Activated CD8-positive, alpha-beta T cell treated with anti-CD3 and anti-CD28 coated beads, Interleukin-2, amount 10 ng/mL, durations not matched to agents 7 days and 5 days (primary cell): ENCODE measurements around the gene TACC3. TPM values are rescaled to one million over a fixed set of nuclear protein-coding genes. Genes with fewer than 3 reads are reported as not detected.

ENCODE experiments used
- ATAC-seq: fragments of 150-1000 bp; cut with Tn5 transposase; one replicate; pipeline ENCODE4 v1.10.0; 2021; ENCODE audit warnings: moderate library complexity
- CTCF ChIA-PET: fragments of 350-600 bp; sonication (Branson Sonifier 250); formaldehyde crosslinking; loops from one replicate; lab custom pipeline; 2021; ENCODE audit warnings: antibody characterized with exemption; lab: Charles Lee
- POLR2A ChIA-PET: fragments of 350-600 bp; sonication (Branson Sonifier 250); formaldehyde crosslinking; loops from one replicate; lab custom pipeline; 2021; ENCODE audit warnings: antibody characterized with exemption; lab: Charles Lee
- DNase-seq: peaks from one replicate; pipeline ENCODE4 v3.0.0-alpha.2; 2020
- H3K27ac Mint-ChIP-seq: one replicate; pipeline ENCODE4 v1.8.0; 2021; ENCODE audit warnings: mild to moderate bottlenecking, mixed read lengths
- H3K27me3 Mint-ChIP-seq: one replicate; pipeline ENCODE4 v1.8.0; 2021; ENCODE audit warnings: low read depth, mixed read lengths
- H3K36me3 Mint-ChIP-seq: one replicate; pipeline ENCODE4 v1.8.0; 2021; ENCODE audit warnings: low read depth, mixed read lengths
- H3K4me1 Mint-ChIP-seq: one replicate; pipeline ENCODE4 v1.8.0; 2021; ENCODE audit warnings: low read depth, mixed read lengths
- H3K4me3 Mint-ChIP-seq: one replicate; pipeline ENCODE4 v1.8.0; 2021; ENCODE audit warnings: mild to moderate bottlenecking, mixed read lengths
- H3K9me3 Mint-ChIP-seq: one replicate; pipeline ENCODE4 v1.8.0; 2022; ENCODE audit warnings: mixed read lengths; ENCODE audit not compliant: insufficient read depth
- total RNA-seq, 2 experiments: library from RNA; stranded (reverse); gene quantifications; one replicate each; pipeline ENCODE4 v1.2.3, GENCODE V29; 2021

The TACC3 gene
- total RNA-seq, 2 experiments from 2014 or later = 284 to 311 TPM

- DNase-seq = no peak
- no peaks in the 10 kb centered on the region for H3K4me1 Mint-ChIP-seq
- CTCF ChIA-PET = no interaction called here
- peaks cover 4% of the 10 kb centered on the region for H3K9me3 Mint-ChIP-seq
- no peak for ATAC-seq
- H3K36me3 Mint-ChIP-seq = peaks cover 82% of the 10 kb centered on the region
- no peaks in the 10 kb centered on the region for H3K27me3 Mint-ChIP-seq
- POLR2A ChIA-PET = no interaction called here
- H3K27ac Mint-ChIP-seq = no peak overlapping the region
- no peak overlapping the region for H3K4me3 Mint-ChIP-seq
Measured at GRCh38 chr4:1739358-1739757, 18.0 kb downstream of the TACC3 start.

DNA sequence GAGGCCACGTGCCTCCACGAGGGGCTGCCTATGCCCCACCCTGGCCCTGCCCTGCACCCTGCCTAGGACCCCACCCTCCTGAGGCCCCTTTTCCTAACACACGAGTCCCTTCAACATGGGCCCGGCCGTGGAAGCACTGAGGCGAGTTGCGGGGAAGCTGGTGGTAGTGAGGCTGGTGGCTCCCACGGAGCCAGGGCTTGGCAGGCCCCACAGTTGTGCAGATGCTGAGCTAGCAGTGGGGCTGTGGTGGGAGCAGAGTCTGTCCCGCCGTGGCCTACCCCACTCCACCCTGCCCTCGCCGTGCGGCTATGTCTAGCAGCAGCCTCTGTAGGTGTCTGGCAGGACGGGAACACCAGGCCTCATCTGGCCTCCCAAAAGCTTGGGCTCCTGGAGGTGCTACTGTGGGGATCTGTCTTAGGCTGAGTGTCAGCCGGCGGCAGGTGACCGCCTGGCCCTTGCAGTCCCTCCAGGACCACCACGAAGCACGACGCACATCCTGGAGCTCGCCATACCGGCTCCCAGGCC is 18.8 kb downstream of the TACC3 start:
- Mint-ChIP-seq H3K36me3 (peaks cover 79% of the 10 kb centered on the region), H3K27me3 (no peaks in the 10 kb centered on the region), H3K9me3 (peaks cover 4% of the 10 kb centered on the region), H3K27ac (no peak overlapping the region), H3K4me3 (no peak overlapping the region), H3K4me1 (no peaks in the 10 kb centered on the region)
- no peak for DNase-seq
- POLR2A ChIA-PET = no interaction called here
- CTCF ChIA-PET = no interaction called here
- no peak for ATAC-seq

DNA sequence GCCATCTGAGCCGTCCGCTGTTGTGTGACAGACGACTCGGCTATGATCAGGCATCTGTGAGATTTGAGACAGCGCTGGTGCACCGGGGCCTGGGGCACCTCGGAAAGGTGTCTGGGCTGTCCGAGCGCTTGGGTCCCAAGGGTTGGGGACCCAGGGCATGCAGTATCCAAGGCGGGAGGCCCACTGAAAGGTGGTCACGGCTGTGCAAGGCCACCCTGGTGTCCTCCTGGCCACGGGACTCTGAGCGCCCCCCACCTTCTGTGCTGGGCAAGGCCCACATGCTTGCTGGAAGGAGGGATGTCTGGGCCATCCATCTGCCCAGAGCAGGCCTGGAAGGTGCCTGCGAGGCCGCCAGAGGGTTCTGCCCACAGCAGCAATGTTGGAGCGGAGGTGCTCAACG is 19.9 kb downstream of the TACC3 start:
- ChIA-PET POLR2A (no interaction called here), CTCF (interaction anchor here (0.9 kb wide), 1 partner anchor 48 kb away, joined by 3 read pairs; no protein-coding TSS in a partner anchor)
- Mint-ChIP-seq H3K27ac (no peak overlapping the region), H3K4me3 (no peak overlapping the region), H3K9me3 (peaks cover 4% of the 10 kb centered on the region), H3K36me3 (peaks cover 74% of the 10 kb centered on the region), H3K4me1 (no peaks in the 10 kb centered on the region), H3K27me3 (no peaks in the 10 kb centered on the region)
- ATAC-seq = no peak
- no peak for DNase-seq

GRCh38 chr4:1743551-1743950 is 22.2 kb downstream of the TACC3 start:
- no peak overlapping the region for H3K27ac Mint-ChIP-seq
- peaks cover under 1% of the 10 kb centered on the region for H3K9me3 Mint-ChIP-seq
- DNase-seq (no peak), ATAC-seq (no peak)
- H3K36me3 Mint-ChIP-seq = peaks cover 51% of the 10 kb centered on the region
- no peaks in the 10 kb centered on the region for H3K4me1 Mint-ChIP-seq
- no peak overlapping the region for H3K4me3 Mint-ChIP-seq
- ChIA-PET CTCF (no interaction called here), POLR2A (no interaction called here)
- H3K27me3 Mint-ChIP-seq = no peaks in the 10 kb centered on the region

GRCh38 chr4:1743975-1744374 is 22.7 kb downstream of the TACC3 start:
- no peak for DNase-seq
- Mint-ChIP-seq H3K9me3 (no peaks in the 10 kb centered on the region), H3K27ac (no peak overlapping the region), H3K4me1 (no peaks in the 10 kb centered on the region), H3K36me3 (peaks cover 47% of the 10 kb centered on the region), H3K27me3 (no peaks in the 10 kb centered on the region), H3K4me3 (no peak overlapping the region)
- ATAC-seq = no peak
- POLR2A ChIA-PET = no interaction called here
- CTCF ChIA-PET = interaction anchor here (1.9 kb wide), 1 partner anchor 51 kb away, joined by 9 read pairs; no protein-coding TSS in a partner anchor

- ChIA-PET CTCF (interaction anchor here (1.2 to 9.2 kb wide), 6 partner anchors 11 to 143 kb away, joined by 3 to 107 read pairs (median 5); no protein-coding TSS in a partner anchor), POLR2A (interaction anchor here (0.8 kb wide), 1 partner anchor 60 kb away, joined by 4 read pairs; no protein-coding TSS in a partner anchor)
- ATAC-seq (no peak), DNase-seq (no peak)
- Mint-ChIP-seq H3K36me3 (peaks cover 43% of the 10 kb centered on the region), H3K27me3 (no peaks in the 10 kb centered on the region), H3K9me3 (no peaks in the 10 kb centered on the region), H3K27ac (no peak overlapping the region), H3K4me3 (no peak overlapping the region), H3K4me1 (no peaks in the 10 kb centered on the region)
Measured at GRCh38 chr4:1744552-1744951, 23.2 kb downstream of the TACC3 start.

GRCh38 chr4:1745165-1745564 is 23.8 kb downstream of the TACC3 start:
- no peak overlapping the region for H3K4me3 Mint-ChIP-seq
- ChIA-PET POLR2A (interaction anchor here (0.8 to 0.9 kb wide), 3 partner anchors 8 to 59 kb away, joined by 3 to 4 read pairs (median 3); partner anchors contain the start of gene SLBP), CTCF (interaction anchor here (0.9 to 9.2 kb wide), 8 partner anchors 11 to 142 kb away, joined by 3 to 107 read pairs (median 4); no protein-coding TSS in a partner anchor)
- no peaks in the 10 kb centered on the region for H3K4me1 Mint-ChIP-seq
- no peak for DNase-seq
- no peaks in the 10 kb centered on the region for H3K9me3 Mint-ChIP-seq
- H3K27ac Mint-ChIP-seq = no peak overlapping the region
- H3K27me3 Mint-ChIP-seq = no peaks in the 10 kb centered on the region
- H3K36me3 Mint-ChIP-seq = peaks cover 39% of the 10 kb centered on the region
- ATAC-seq = no peak

GRCh38 chr4:1745697-1746096 is 24.4 kb downstream of the TACC3 start:
- no peak overlapping the region for H3K4me3 Mint-ChIP-seq
- no peak overlapping the region for H3K27ac Mint-ChIP-seq
- H3K27me3 Mint-ChIP-seq = no peaks in the 10 kb centered on the region
- ATAC-seq (no peak), DNase-seq (no peak)
- peaks cover 33% of the 10 kb centered on the region for H3K36me3 Mint-ChIP-seq
- CTCF ChIA-PET = interaction anchor here (0.6 to 9.2 kb wide), 10 partner anchors 12 to 251 kb away, joined by 3 to 107 read pairs (median 3); no protein-coding TSS in a partner anchor
- peaks cover under 1% of the 10 kb centered on the region for H3K4me1 Mint-ChIP-seq
- no peaks in the 10 kb centered on the region for H3K9me3 Mint-ChIP-seq
- POLR2A ChIA-PET = interaction anchor here (0.7 to 0.9 kb wide), 3 partner anchors 8 to 37 kb away, joined by 3 read pairs; partner anchors contain the start of gene SLBP

GRCh38 chr4:1746265-1746691 is 25.0 kb downstream of the TACC3 start:
- H3K27ac Mint-ChIP-seq = no peak overlapping the region
- no peaks in the 10 kb centered on the region for H3K27me3 Mint-ChIP-seq
- ChIA-PET CTCF (interaction anchor here (0.6 to 9.2 kb wide), 12 partner anchors 13 to 251 kb away, joined by 3 to 107 read pairs (median 3); partner anchors contain the start of gene TMEM129), POLR2A (interaction anchor here (0.5 to 0.7 kb wide), 2 partner anchors 36 to 126 kb away, joined by 3 to 5 read pairs; no protein-coding TSS in a partner anchor)
- peaks cover 28% of the 10 kb centered on the region for H3K36me3 Mint-ChIP-seq
- peak; percentile 78 for ATAC-seq
- H3K9me3 Mint-ChIP-seq = no peaks in the 10 kb centered on the region
- peak; percentile 88 for DNase-seq
- H3K4me1 Mint-ChIP-seq = peaks cover 2% of the 10 kb centered on the region
- H3K4me3 Mint-ChIP-seq = no peak overlapping the region

- DNase-seq (no peak), ATAC-seq (no peak)
- peaks cover 20% of the 10 kb centered on the region for H3K36me3 Mint-ChIP-seq
- no peaks in the 10 kb centered on the region for H3K9me3 Mint-ChIP-seq
- H3K4me3 Mint-ChIP-seq = no peak overlapping the region
- ChIA-PET CTCF (interaction anchor here (0.6 to 9.2 kb wide), 14 partner anchors 14 to 153 kb away, joined by 3 to 107 read pairs (median 4); partner anchors contain the start of gene TMEM129), POLR2A (interaction anchor here (0.5 kb wide), 1 partner anchor 126 kb away, joined by 5 read pairs; no protein-coding TSS in a partner anchor)
- peaks cover 2% of the 10 kb centered on the region for H3K4me1 Mint-ChIP-seq
- no peaks in the 10 kb centered on the region for H3K27me3 Mint-ChIP-seq
- no peak overlapping the region for H3K27ac Mint-ChIP-seq
Measured at GRCh38 chr4:1746919-1747602, 25.7 kb downstream of the TACC3 start.

GRCh38 chr4:1747603-1747967 is 26.3 kb downstream of the TACC3 start:
- H3K27ac Mint-ChIP-seq = no peak overlapping the region
- H3K27me3 Mint-ChIP-seq = no peaks in the 10 kb centered on the region
- CTCF ChIA-PET = interaction anchor here (0.9 to 9.2 kb wide), 8 partner anchors 24 to 152 kb away, joined by 3 to 107 read pairs (median 6); no protein-coding TSS in a partner anchor
- no peak overlapping the region for H3K4me3 Mint-ChIP-seq
- H3K36me3 Mint-ChIP-seq = peaks cover 18% of the 10 kb centered on the region
- H3K4me1 Mint-ChIP-seq = peaks cover 7% of the 10 kb centered on the region
- no peaks in the 10 kb centered on the region for H3K9me3 Mint-ChIP-seq
- DNase-seq (no peak), ATAC-seq (no peak)
- POLR2A ChIA-PET = no interaction called here
